HCEC 1CT (cell line): ENCODE results near the gene PCDHGA1.
"Not testable (repeated sequence)": the region's sequence is repeated elsewhere in the genome, so short reads cannot be mapped to it uniquely, and the experiment has no call there.

Source experiments
- DNase-seq: peaks from one replicate; pipeline ENCODE4 v3.0.0-alpha.2; 2017

Gene PCDHGA1

DNA sequence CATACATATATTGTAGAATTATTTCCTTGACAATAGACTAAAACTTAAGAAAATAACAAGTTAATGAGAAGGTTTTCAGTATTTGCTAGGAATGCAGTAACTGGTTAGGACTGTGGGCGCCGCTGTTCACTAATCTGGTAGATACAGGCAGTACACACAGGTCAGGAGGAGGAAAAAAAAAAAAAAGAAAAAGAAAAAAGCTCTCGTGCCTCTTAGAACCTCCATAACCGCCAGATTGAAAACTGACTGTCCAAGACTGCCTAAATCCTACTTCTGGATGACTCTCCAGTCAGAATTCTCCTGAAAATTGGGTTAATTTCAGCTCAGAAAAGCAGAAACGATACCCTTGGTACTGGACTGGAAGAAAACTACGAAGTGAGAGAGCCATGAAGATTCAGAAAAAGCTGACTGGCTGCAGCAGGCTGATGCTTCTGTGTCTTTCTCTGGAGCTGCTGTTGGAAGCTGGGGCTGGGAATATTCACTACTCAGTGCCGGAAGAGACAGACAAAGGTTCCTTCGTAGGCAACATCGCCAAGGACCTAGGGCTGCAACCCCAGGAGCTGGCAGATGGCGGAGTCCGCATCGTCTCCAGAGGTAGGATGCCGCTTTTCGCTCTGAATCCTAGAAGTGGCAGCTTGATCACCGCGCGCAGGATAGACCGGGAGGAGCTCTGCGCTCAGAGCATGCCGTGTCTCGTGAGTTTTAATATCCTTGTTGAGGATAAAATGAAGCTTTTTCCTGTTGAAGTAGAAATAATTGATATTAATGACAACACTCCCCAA, at the start of gene PCDHGA1:
PCDHGA1 (plus strand) TSS at position 216 of the 782 bp plus-strand sequence.
- peak; percentile 51 for DNase-seq

DNA sequence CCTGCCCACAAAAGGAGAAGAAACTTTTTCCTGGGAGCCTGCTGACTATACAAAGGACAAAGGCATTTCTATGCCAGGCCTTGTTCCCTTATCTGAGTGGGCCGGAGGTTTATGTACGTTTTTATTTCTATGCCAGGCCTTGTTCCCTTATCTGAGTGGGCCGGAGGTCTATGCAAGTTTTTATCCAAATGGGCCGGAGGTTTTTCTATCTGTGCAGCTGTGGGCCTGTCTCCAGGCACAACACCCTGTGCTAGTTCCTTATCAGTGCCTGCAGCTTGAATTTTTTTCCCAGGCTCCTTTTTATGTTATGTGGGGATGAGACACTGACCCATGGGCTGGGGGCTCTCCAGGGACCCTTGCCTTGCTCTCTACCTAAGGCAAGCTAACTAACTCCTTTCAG, 31.9 kb upstream of the PCDHGA1 start:
- DNase-seq, result no peak

- DNase-seq, result no peak
Measured at GRCh38 chr5:141303756-141304155, 26.6 kb upstream of the PCDHGA1 start, which contains the start of gene SLC25A2. Gene SLC25A2 (minus strand): TSS chr5:141304049. CDS start chr5:141303865, 184 bp downstream.

DNA sequence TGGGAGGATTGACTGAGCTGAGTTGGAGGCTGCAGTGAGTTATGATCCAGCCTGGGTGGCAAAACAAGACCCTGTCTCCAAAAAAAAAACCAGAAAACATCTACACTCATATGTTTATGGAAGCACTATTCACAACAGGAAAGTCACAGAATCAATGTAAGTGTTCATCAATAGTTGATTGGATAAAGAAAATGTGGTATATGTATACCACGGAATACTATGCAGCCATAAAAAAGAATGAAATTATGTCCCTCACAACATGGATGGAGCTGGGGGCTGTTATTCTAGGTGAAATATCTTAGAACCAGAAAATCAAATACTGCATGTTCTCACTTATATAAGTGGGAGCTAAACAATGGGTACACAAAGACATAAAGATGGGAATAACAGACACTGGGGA, 23.7 kb upstream of the PCDHGA1 start:
- no peak for DNase-seq

DNA sequence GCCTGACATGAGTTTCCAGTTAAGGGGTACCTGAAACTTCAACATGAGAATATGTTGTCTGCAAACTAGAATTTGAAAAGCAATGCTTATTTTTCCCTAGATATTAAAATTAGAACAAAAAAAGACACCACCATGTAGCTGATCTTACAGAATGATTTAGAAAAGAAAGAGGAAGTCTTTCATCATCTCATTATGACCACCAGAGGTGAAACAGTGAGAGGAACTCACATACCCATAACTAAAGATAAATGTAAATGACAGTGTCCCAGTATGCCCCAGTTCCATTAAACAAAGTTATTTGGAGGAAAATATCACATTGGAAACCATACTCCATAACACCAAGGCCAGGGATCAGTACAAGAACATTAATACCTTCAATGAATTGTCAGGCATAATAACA, 16.6 kb upstream of the PCDHGA1 start:
- DNase-seq, result no peak

- not testable (repeated sequence) for DNase-seq
Measured at GRCh38 chr5:141316963-141317362, 13.4 kb upstream of the PCDHGA1 start.

GRCh38 chr5:141319202-141319601, 11.1 kb upstream of the PCDHGA1 start:
- DNase-seq, result no peak

DNA sequence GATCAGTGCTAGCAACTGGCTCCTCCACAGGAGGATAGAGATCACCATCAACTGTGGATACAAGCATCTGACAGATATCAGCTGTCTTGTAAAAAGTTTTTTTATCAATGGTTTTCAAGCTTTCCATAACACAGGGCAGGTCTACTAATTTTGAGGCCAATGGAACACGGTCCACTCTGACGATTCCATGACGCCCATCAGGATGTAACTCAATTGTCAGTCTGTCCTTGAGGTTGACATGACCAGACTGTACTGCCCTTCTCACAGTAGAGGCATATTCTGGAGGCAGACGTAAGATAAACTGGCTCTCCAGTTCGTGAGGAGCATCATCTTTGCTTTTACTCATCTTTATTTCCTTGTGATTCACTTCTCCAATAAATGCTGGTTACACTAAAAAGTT, 10.6 kb upstream of the PCDHGA1 start:
- DNase-seq, result no peak

- peak; percentile 88 for DNase-seq
Measured at GRCh38 chr5:141320225-141321169, 9.8 kb upstream of the PCDHGA1 start, which contains the start of gene TAF7. Gene TAF7 (minus strand): TSS chr5:141320784. CDS start chr5:141320044, 740 bp downstream.

GRCh38 chr5:141322261-141322660, 8.1 kb upstream of the PCDHGA1 start:
- DNase-seq, result no peak

- peak; percentile 78 for DNase-seq
Measured at GRCh38 chr5:141326088-141326854, 4.0 kb upstream of the PCDHGA1 start.

DNA sequence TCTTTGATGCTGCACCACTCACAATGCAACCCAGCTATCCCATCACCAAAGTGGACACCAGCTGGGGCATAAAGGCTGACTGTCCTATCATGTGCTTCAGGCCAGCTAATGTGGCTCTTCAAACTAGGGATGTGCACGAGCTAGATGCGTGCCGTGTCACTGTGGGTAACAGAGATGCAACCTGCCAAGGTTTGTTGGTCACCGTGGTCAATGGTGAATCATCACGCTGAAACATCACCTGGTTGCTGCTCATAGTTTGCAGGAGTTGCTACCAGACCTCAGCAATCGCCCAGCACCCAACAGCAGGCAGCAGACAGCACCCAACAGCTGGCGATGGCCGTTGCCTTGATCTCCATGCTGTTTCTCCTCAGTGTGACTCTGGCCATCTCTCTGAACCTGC, 2.1 kb upstream of the PCDHGA1 start:
- no peak for DNase-seq

GRCh38 chr5:141332571-141332970, 2.3 kb downstream of the PCDHGA1 start:
- DNase-seq, result not testable (repeated sequence)

GRCh38 chr5:141338538-141339306, 8.4 kb downstream of the PCDHGA1 start, which contains the start of gene PCDHGA2:
Gene PCDHGA2 (plus strand): TSS chr5:141338760.
- peak; percentile 32 for DNase-seq

DNA sequence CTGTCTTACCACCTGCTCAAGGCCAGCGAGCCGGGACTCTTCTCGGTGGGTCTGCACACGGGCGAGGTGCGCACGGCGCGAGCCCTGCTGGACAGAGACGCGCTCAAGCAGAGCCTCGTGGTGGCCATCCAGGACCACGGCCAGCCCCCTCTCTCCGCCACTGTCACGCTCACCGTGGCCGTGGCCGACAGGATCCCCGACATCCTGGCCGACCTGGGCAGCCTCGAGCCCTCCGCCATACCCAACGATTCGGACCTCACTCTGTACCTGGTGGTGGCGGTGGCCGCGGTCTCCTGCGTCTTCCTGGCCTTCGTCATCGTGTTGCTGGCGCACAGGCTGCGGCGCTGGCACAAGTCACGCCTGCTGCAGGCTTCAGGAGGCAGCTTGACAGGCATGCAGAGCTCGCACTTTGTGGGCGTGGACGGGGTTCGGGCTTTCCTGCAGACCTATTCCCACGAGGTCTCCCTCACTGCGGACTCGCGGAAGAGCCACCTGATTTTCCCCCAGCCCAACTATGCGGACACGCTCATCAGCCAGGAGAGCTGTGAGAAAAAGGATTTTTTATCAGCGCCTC, 10.6 kb downstream of the PCDHGA1 start:
- not testable (repeated sequence) for DNase-seq

- DNase-seq, result no peak
Measured at GRCh38 chr5:141342773-141343172, 12.5 kb downstream of the PCDHGA1 start.

GRCh38 chr5:141343242-141343952, 13.1 kb downstream of the PCDHGA1 start, which contains the start of gene PCDHGA3:
Gene PCDHGA3 (plus strand): TSS chr5:141343829. CDS start chr5:141344034, 205 bp downstream.
- DNase-seq, result no peak

- DNase-seq, result no peak
Measured at GRCh38 chr5:141343953-141344463, 13.7 kb downstream of the PCDHGA1 start.

GRCh38 chr5:141345327-141345726, 15.0 kb downstream of the PCDHGA1 start:
- no peak for DNase-seq

DNA sequence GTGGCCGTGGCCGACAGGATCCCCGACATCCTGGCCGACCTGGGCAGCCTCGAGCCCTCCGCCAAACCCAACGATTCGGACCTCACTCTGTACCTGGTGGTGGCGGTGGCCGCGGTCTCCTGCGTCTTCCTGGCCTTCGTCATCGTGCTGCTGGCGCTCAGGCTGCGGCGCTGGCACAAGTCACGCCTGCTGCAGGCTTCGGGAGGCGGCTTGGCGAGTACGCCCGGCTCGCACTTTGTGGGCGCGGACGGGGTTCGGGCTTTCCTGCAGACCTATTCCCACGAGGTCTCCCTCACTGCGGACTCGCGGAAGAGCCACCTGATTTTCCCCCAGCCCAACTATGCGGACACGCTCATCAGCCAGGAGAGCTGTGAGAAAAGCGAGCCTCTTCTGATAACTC, 15.7 kb downstream of the PCDHGA1 start:
- DNase-seq, result not testable (repeated sequence)
